ENCODE results near the gene AHSA1.
A peak's percentile ranks its signal among the peaks of the same experiment; 100 is the strongest.
"Not testable (repeated sequence)": the region's sequence is repeated elsewhere in the genome, so short reads cannot be mapped to it uniquely, and the experiment has no call there.

The AHSA1 gene

GRCh38 chr14:77457522-77458248 lies at the start of gene AHSA1, which contains the start of gene VIPAS39:
TSS of gene AHSA1 (plus strand) at chr14:77458093. CDS start at chr14:77458190, 97 bp downstream.
TSS of gene VIPAS39 (minus strand) at chr14:77457601. CDS start at chr14:77454102, 3,499 bp downstream.
- DNase-seq: peak; percentile 96

- DNase-seq: no peak
Measured at GRCh38 chr14:77409131-77409533, 48.8 kb upstream of the AHSA1 start.

GRCh38 chr14:77415403-77416030 lies 42.4 kb upstream of the AHSA1 start:
- DNase-seq: not testable (repeated sequence)

GRCh38 chr14:77416098-77416497 lies 41.8 kb upstream of the AHSA1 start:
- DNase-seq: not testable (repeated sequence)

GRCh38 chr14:77416836-77417235 lies 41.1 kb upstream of the AHSA1 start:
- no peak for DNase-seq

GRCh38 chr14:77421201-77421600 lies 36.7 kb upstream of the AHSA1 start:
- DNase-seq: no peak

- no peak for DNase-seq
Measured at GRCh38 chr14:77423423-77423822, 34.5 kb upstream of the AHSA1 start, which contains the start of gene NOXRED1. TSS of gene NOXRED1 (minus strand) at chr14:77423523. CDS start at chr14:77422889, 634 bp downstream.

- no peak for DNase-seq
Measured at GRCh38 chr14:77424862-77425261, 33.0 kb upstream of the AHSA1 start.

- no peak for DNase-seq
Measured at GRCh38 chr14:77426396-77426795, 31.5 kb upstream of the AHSA1 start.

GRCh38 chr14:77436042-77436441 lies 21.9 kb upstream of the AHSA1 start:
- DNase-seq: no peak

GRCh38 chr14:77438596-77438995 lies 19.3 kb upstream of the AHSA1 start:
- no peak for DNase-seq

GRCh38 chr14:77439861-77440260 lies 18.0 kb upstream of the AHSA1 start:
- no peak for DNase-seq

- no peak for DNase-seq
Measured at GRCh38 chr14:77442196-77442595, 15.7 kb upstream of the AHSA1 start.

GRCh38 chr14:77455966-77456640 lies 1.8 kb upstream of the AHSA1 start:
- DNase-seq: no peak

GRCh38 chr14:77457115-77457521 lies 775 bp upstream of the AHSA1 start:
- DNase-seq: no peak

GRCh38 chr14:77458249-77458950 lies 507 bp downstream of the AHSA1 start:
- peak; percentile 36 for DNase-seq

- peak; percentile 74 for DNase-seq
Measured at GRCh38 chr14:77459072-77459723, 1.3 kb downstream of the AHSA1 start.

GRCh38 chr14:77467801-77468200 lies 9.9 kb downstream of the AHSA1 start:
- DNase-seq: no peak

- no peak for DNase-seq
Measured at GRCh38 chr14:77469067-77469505, 11.2 kb downstream of the AHSA1 start.

- DNase-seq: no peak
Measured at GRCh38 chr14:77469539-77469938, 11.6 kb downstream of the AHSA1 start.

- DNase-seq: no peak
Measured at GRCh38 chr14:77470224-77470870, 12.5 kb downstream of the AHSA1 start.

GRCh38 chr14:77473921-77474320 lies 16.0 kb downstream of the AHSA1 start:
- no peak for DNase-seq
